Tongue (tissue), 2 donors: ENCODE data around the gene PSMB7. TPM values are rescaled to one million over a fixed set of nuclear protein-coding genes. Genes with fewer than 3 reads are reported as not detected.

ENCODE experiments used
- DNase-seq: peaks from one replicate; pipeline ENCODE4 v3.0.0-alpha.2; 2015
- total RNA-seq: library from RNA; depleted of rRNA; stranded (reverse); fragments of >200 nt; gene quantifications from one replicate; pipeline ENCODE4 v1.2.3, GENCODE V29; 2014

The PSMB7 gene
- total RNA-seq, 1 donor from 2014 or later: 178 TPM

GRCh38 chr9:124356745-124357390 is 58.4 kb downstream of the PSMB7 start:
- no peak for DNase-seq

DNA sequence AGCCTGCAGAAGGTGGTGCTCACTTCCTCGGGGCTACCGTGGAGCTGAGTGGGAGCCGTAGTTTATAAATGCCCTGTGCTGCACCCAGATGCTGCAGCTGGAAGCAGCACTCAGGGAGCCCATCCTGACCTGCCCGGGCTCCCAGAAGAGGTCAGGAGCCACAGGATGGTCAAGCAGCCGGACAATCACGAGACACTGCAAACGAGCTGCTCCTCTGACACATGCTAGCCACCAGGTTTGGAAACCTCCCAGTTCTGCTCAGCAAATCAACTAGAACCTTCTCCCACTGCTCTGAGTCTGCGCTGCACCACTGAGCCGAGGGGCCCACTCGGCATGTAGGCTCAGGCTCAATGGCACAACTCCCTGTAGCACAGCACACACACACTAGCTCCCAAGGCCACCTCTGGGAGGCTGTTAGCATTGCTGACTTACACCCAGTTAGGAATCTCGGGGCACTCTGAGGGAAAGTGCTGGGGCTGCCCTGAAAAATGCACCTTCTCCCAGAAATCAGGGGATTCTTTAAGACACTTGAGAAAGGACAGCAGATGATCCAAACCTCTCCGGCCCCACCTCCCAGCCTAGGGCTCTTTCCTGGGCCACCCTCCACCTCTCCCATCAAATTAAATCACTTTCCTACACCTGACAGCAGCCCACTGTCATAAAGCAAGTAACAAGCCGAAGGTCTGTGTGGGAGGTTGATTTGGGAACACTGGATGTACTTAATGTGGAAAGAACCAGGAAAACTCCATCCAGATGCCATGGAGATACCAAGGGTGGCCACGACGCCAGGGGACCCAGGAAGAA is 59.1 kb downstream of the PSMB7 start:
- DNase-seq: no peak

GRCh38 chr9:124355039-124355940 is 60.0 kb downstream of the PSMB7 start:
- no peak for DNase-seq

GRCh38 chr9:124354346-124355038 is 60.8 kb downstream of the PSMB7 start:
- no peak for DNase-seq

DNA sequence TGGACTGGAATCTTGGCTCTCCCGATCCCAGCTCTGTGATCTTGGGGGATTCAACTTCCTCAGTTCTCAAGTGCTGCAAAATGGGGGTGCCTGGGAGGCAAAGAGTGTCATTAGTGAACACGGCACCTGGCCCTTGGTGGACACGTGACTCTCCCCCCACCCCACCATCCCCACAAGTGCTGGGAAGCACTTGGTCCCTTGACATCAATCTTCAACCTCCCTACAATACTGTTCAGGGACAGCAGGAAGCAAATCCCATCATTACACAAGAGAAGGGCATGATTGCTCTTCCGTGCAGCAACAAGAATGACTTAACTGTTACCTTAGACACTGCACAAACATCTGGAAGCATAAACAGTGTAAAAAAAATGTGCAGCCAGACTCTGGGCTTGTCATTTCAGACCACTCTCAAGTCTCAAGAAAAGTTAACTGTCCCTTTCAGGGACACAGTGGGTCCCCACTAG is 61.4 kb downstream of the PSMB7 start:
- no peak for DNase-seq

- DNase-seq: no peak
Measured at GRCh38 chr9:124353166-124353768, 62.0 kb downstream of the PSMB7 start.

DNA sequence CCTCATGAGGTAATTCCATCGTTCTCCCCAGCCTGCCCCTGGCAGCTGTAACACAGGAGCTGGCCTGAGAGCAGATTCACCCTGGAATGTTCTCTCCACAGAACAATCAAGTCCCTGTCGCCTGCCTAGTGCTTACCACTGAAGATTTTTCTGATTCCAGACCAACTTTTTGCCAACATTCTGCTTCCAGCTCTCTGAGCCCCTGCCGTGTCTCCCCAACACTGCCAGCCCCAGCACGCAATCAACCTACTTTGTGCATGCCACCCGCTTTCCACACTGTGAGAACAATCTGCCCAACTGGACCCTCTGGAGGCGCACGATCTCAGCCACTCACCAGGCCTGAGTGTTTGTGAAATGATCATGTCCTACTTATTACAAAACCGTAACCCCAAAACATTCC is 62.6 kb downstream of the PSMB7 start:
- peak; percentile 38 for DNase-seq

DNA sequence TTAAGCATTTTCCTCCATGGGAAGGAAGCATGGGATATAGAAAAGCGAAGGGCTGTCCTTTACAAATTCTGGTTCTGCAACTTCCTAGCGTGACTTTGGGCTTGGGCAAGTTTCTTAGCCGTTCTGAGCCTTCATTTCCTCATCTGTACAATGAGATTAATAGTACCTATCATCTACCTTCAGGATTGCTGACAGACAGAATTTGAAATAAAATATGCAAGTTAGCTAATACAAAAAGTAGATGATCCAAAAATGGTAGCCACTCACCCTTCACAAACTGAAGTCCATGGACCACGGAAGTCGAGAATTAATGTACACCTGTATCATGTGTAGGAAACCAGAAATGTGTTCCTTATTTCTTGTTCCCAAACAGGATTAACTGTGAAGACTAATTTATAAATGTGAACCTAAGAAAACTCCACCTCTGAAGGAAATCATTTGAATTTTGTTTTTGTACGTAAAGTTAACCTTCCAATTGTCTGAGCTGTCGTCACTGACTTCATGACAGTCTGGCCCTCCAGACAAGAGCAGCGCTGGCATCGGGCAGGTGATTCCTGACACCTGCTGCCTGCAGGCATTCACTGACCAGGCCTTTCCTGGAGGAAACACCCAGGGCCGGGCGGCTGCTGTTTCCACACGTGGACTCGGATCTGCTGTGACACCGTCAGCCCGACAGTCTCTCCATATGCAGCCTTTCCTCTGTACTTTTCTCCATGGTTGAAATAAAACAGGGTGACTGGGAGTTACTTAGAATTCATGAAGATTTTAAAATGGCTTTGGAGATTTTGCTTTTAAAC is 63.4 kb downstream of the PSMB7 start:
- no peak for DNase-seq

DNA sequence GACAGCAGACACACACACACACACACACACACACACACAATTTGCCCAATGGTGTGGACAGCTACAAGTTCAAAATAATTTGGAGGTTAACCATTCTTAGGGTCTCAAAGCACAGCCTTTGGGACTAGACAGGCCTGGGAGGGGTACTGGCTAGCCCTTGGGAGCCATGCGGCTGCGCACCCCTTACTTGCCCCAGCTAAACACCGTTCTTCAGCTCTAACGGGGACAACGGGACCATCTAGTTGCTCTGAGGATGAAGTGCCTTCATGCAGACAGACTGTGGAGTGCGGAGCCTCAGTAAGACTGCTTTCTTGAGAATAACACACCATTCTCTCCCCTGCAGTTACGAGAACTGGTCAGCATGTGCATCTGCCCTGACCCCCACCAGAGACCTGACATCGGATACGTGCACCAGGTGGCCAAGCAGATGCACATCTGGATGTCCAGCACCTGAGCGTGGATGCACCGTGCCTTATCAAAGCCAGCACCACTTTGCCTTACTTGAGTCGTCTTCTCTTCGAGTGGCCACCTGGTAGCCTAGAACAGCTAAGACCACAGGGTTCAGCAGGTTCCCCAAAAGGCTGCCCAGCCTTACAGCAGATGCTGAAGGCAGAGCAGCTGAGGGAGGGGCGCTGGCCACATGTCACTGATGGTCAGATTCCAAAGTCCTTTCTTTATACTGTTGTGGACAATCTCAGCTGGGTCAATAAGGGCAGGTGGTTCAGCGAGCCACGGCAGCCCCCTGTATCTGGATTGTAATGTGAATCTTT is 64.6 kb downstream of the PSMB7 start:
- DNase-seq: no peak

DNA sequence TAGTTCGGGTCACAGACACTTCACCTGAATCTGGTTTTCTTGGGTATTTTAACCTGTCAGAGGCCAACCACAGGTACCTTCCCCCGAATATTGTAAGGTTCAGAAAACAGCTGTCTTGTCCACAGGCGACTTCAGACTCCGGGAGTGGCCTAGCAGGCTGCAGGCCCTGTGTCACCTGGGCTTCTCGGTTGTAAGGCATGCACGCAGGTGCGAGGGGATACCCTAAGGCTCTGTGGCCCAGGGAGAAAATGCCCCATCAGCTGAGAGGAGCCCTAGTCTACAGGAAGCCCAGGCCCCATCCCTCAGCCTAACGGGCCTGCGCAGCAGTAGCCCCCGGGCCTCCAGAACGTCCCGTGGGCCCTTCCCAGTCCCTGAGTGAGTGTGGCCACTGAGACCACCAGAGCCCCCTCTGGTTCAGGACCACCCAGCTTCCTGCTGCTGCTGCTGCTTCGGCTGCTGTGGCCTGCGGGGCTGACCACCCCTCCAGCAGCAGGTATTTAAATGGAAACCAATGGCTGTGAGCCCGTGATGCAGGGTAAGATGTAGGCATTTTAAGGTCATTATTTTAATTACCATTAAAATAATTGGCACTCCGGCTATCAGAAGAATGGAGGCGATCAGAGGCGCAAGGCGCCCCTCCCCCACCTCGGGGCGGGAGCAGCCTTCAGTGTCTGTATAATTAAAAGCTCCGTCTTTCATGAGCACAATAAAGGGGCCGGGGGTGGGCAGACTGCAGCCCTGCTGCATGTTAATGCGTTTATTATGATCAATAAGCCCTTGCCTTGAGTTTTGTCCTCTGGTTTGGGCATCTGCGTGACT is 65.4 kb downstream of the PSMB7 start:
- DNase-seq: no peak

DNA sequence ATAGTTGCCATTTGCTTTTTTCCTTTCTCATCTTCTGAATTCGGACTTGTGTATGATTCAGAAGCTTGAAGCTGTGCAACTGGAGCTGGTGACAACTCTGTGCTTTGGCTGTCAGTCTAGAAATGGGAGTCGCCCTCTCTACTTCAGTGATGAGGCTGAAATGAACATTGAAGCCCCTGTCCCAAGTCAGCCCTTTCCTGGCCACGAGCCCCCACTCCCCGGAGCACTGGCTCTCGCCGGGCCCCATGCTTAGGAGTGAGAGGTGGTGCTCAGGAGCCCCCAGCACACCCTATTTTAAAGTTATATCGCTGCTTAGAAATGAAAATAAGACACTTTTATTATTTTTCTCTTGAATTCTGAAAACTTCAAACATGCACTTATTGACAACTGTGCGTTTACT is 66.0 kb downstream of the PSMB7 start:
- no peak for DNase-seq

- DNase-seq: no peak
Measured at GRCh38 chr9:124348831-124349230, 66.4 kb downstream of the PSMB7 start.

GRCh38 chr9:124348363-124348762 is 66.9 kb downstream of the PSMB7 start:
- no peak for DNase-seq

- DNase-seq: no peak
Measured at GRCh38 chr9:124347968-124348358, 67.3 kb downstream of the PSMB7 start.

DNA sequence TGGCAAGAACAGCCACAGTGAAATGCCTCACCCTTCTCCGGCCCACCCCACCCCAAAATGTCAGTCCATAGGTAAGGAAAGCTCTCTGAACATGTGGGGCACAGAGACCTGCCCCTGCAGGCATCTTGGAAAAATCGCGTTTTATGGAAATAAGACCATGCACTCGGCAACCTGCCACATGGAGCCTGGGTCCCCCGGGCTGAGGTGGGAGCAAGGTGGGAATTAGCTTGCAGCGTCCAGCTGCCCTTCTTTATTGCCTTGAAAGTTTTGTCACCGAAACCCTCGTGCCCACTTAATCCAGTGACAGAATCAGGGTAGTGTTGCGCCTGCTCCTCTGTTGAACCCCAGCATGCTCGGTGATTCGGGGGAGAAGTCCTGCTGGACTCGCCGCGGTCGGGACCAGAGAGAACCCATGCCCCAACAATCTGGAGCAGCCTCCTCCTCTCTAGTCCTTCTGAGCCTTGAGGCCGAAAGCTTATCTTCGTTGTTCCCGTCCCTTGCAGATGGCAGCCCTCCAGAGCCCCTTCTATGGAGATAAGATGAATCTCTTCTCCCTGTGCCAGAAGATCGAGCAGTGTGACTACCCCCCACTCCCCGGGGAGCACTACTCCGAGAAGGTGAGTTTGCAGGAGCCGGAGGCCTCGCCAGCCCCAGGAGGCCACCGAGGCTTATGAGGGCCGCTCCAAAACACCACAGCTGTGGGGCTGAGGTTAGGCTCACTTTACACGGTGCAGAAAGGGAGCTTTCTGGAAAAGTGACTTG is 67.9 kb downstream of the PSMB7 start:
- no peak for DNase-seq

DNA sequence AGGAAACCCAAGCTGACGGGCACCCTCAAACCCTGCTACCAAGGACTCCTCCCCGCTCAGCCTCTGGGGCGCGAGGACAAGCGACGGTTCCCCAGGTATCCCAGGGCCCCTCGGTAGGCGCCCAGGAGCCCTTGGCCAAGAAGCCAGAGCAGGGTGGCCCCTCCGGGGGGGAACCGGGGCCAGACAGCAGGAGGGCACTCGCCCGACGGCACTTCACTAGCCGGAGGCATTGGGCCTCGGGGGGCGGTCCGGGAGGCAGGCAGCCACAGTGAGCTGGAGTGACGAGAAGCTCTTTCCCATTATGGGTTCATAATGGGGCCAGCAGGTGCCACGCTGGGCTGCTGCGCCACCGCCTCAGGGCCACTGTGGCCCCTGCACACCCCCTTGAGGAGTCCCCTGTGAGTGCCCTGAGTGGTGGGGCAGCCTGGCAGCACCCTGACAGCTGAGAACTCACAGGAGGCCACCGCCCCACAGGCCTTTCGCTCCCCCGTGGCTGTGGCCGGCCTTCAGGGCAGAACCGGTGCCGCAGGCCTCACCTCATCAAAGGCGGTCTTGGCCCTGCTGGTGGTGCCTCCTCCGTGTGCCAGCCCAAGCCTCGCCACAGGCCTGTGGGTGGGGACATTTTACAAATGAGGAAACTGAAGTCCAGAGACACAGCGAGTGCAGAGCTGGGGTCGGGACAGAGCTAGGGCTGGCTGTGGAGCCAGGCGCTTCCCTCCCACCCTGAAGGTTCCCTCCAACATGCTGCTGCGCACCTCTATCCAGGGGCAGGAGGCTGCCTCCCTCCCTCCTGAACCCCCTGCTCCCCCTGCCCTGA is 68.7 kb downstream of the PSMB7 start:
- DNase-seq: no peak

DNA sequence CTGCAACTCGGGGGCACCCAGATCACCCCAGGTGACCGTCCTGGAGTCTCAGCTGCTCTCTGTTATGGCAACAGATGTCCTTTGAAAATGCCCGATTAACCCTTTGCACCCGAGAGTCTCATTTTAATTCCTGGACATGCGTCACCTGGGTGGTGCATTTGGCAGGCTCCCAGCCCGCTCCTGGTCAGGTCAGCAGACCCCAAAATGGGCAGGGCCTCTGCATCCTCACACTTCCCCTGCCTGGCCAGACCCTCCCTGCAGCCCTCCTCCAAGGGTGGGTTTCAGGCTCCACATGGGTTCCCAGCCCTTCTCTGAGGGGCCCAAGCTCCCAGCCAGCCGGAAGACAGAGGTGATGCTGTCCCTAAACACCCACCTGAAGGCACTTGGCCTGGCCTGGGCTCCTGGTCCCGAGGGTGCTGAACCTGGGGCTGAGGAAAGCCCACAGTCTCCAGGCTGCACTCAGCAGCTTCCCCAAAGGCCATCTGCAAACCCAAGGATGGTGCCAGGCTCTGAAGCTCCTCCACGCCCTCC is 69.4 kb downstream of the PSMB7 start:
- DNase-seq: no peak
